Amniotic epithelial cell (primary cell): Measurements from ENCODE around the gene ZNF594.
"Not testable (repeated sequence)": the region's sequence is repeated elsewhere in the genome, so short reads cannot be mapped to it uniquely, and the experiment has no call there.

ENCODE experiments used
- DNase-seq: peaks from one replicate; pipeline ENCODE4 v3.0.0-alpha.2; 2010; ENCODE audit warnings: low read depth

Gene ZNF594

GRCh38 chr17:5136580-5137412, 54.9 kb downstream of the ZNF594 start:
- not testable (repeated sequence) for DNase-seq

GRCh38 chr17:5135726-5136579, 55.7 kb downstream of the ZNF594 start:
- no peak for DNase-seq

- peak; percentile 15 for DNase-seq
These were observed 56.4 kb downstream of the ZNF594 start for GRCh38 chr17:5135131-5135712.

GRCh38 chr17:5134571-5134970, 57.1 kb downstream of the ZNF594 start:
- not testable (repeated sequence) for DNase-seq

- DNase-seq = not testable (repeated sequence)
These were observed 57.7 kb downstream of the ZNF594 start for GRCh38 chr17:5133961-5134360.

- no peak for DNase-seq
These were observed 58.4 kb downstream of the ZNF594 start for GRCh38 chr17:5133311-5133710.

- not testable (repeated sequence) for DNase-seq
These were observed 59.0 kb downstream of the ZNF594 start for GRCh38 chr17:5132503-5133225.

GRCh38 chr17:5131799-5132502, 59.7 kb downstream of the ZNF594 start:
- not testable (repeated sequence) for DNase-seq

GRCh38 chr17:5131146-5131715, 60.4 kb downstream of the ZNF594 start:
- DNase-seq = no peak

- not testable (repeated sequence) for DNase-seq
These were observed 61.0 kb downstream of the ZNF594 start for GRCh38 chr17:5130687-5131086.

- DNase-seq = not testable (repeated sequence)
These were observed 61.4 kb downstream of the ZNF594 start for GRCh38 chr17:5130261-5130660.

GRCh38 chr17:5129770-5130169, 61.9 kb downstream of the ZNF594 start:
- not testable (repeated sequence) for DNase-seq
